HG03342 (cell line): ENCODE measurements around the gene EIF2D.
"Not testable (repeated sequence)": the region's sequence is repeated elsewhere in the genome, so short reads cannot be mapped to it uniquely, and the experiment has no call there.

Experiments used
- ATAC-seq: cut with Tn5 transposase; IDR thresholded peaks from one replicate; pipeline ENCODE4 v1.9.1; 2021; ENCODE audit warnings: mild to moderate bottlenecking, moderate library complexity; ENCODE audit not compliant: unreplicated experiment

Gene EIF2D

DNA sequence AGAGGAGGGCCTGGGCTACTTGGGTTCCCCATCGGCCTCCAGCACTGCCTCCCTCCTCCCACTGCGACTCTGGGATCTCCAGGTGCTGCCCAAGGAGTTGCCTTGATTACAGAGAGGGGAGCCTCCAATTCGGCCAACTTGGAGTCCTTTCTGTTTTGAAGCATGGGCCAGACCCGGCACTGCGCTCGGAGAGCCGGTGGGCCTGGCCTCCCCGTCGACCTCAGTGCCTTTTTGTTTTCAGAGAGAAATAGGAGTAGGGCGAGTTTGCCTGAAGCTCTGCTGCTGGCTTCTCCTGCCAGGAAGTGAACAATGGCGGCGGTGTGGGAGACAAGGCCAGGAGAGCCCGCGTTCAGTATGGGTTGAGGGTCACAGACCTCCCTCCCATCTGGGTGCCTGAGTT lies 24.4 kb downstream of the EIF2D start:
- no peak for ATAC-seq

DNA sequence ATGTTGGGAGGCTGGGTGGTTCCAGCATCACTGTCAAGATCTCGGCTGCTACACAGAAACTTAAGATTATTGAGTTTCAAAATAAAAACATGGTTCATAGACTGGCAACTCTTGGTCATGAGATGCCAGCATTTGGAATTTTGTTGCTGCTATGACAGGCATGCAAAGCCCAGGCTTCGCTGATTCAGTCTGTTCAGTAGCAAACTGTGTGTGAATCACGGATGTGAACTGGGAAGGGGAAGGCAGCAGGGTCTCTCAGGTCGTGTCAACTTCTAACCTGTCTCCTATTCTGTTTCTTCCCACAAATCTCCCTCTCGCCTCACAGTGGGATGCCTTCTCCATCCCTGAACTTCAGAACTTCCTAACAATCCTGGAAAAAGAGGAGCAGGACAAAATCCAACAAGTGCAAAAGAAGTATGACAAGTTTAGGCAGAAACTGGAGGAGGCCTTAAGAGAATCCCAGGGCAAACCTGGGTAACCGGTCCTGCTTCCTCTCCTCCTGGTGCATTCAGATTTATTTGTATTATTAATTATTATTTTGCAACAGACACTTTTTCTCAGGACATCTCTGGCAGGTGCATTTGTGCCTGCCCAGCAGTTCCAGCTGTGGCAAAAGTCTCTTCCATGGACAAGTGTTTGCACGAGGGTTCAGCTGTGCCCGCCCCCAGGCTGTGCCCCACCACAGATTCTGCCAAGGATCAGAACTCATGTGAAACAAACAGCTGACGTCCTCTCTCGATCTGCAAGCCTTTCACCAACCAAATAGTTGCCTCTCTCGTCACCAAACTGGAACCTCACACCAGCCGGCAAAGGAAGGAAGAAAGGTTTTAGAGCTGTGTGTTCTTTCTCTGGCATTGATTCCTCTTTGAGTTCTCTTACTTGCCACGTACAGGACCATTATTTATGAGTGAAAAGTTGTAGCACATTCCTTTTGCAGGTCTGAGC lies 25.5 kb downstream of the EIF2D start:
- no peak for ATAC-seq

DNA sequence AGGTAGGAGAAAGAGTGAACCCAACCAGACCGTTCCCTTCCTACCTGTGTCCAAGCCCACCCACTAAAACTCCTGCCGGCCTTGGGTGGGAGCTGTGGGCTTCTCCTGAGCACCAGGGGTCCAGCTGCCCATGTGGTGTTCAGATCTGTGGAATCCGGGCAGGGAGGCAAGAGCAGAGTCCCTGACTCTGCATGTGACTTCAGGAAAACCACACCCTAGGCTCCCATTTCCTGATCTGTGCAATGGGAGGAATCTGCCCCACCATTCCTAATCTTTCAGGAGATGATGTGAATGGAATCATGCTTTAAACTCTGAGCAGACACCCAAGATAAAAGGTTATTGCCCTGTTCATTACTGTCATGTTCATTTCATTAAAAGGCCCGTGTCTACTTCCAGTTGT lies 27.6 kb downstream of the EIF2D start:
- no peak for ATAC-seq

DNA sequence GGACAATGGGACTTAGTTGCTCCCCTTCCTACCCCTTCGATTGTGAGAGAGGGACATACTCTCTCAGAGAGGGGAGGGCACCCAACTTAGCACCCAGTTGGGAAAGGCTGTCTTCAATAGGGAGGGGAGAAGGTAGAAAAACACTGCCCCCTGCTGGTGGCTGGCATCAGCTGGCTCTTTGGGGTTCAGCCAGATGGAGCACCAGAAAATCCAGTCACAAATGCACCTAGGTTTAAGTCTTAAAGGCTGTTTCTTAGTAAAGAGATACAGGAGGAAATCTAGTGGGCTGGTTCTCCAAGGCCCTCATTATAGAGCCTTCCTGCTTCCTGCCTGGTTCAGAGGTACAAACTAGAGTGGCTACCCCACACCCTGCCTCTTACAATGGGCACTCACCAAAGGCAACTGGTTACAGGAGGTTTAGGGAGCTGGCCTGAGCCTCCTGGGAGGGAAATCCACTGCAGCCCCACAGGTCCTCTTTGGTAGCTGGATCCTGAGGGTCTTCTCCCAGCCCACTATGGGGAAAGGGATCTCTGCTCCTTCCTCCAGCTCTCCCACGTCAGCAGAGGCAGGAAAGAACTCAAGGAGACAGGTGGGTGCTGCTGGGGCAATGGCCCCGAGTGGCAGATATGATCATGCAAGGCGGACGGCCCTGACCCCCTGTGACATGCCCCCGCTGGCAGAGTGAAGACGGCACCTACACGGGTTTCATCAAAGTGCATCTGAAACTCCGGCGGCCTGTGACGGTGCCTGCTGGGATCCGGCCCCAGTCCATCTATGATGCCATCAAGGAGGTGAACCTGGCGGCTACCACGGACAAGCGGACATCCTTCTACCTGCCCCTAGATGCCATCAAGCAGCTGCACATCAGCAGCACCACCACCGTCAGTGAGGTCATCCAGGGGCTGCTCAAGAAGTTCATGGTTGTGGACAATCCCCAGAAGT lies 28.3 kb downstream of the EIF2D start:
- no peak for ATAC-seq

DNA sequence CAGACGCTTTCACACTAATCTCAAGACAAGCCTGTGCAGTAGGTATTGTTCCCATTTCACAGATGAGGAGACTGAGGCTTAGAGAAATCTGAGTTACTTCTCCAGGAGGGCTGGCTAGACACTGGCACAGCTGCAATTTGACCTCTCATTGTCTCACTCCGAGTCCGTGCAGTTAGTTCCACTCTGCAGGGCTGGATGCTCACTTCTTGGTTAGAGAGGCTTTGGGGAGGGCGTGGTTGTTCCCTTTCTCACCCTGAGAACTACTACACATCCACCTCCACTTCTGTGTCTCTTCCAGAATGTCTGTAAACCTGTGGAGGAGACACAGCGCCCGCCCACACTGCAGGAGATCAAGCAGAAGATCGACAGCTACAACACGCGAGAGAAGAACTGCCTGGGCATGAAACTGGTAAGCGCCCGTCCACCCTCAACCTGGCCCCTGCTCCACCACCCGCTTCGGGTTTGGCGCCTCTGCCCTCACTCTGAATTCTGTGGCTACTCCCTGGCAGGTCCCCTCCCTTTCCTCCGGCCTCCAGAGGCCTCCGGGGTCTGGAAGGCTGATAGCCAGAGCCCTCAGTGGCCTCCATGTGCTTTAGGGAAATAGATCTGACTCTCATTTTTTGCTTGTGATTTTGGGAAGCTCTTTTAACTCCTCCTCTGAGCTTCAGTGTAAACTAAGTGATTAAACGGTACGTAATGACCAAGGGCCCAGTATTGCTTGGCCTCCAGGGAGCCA lies 29.1 kb downstream of the EIF2D start:
- no peak for ATAC-seq

DNA sequence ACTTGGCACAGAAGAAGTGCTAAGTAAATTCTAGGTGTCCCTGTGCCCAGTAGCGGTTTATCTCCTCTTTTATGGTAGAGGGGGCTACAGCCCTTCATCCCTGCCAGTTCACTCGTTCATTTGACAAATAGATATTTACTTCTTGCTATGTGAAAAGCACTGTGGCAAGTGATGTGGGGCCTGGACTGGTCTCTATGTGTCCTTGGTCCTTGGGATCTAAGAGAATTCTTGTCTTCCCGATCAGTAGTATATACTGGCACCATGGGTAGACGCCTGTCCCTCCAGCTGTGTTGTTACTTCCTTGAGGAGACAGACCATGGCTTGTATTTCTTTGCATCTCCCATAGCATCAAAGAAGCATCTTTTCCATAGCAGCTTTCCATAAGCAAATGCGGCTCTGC lies 29.7 kb downstream of the EIF2D start:
- no peak for ATAC-seq

DNA sequence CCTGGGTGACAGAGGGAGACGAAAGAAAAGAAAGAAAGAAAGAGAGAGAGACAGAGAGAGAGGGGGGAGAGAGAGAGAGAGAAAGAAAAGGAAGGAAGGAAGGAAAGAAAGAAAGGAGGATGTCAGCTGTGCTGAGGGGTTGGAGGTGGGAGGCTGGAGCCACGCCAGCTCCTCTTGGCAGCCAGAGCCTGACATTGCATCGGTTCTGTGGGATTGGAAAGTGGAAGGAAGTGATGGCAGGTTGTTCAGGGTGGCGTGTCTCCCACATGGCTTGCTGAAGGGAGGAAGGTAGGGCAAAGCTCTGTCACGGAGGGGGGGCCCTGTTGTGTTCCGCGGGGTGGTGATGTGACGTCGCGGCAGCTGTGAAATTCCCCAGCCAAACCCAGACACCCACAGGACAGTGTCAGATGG lies 30.7 kb downstream of the EIF2D start:
- no peak for ATAC-seq

DNA sequence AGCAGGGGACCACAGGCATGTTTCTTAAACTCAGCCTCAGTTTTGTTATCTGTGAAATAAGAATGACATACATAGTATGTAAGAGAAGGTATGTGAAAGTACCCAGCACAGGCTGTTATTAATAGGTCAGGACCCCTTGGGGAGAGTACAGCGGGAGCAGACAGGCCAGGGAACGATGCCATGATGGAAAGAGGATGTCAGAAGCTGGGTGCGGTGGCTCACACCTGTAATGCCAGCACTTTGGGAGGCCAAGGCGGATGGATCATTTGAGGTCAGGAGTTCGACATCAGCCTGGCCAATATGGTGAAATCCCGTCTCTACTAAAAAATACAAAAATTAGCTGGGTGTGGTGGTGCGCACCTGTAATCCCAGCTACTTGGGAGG lies 31.2 kb downstream of the EIF2D start:
- ATAC-seq = not testable (repeated sequence)

DNA sequence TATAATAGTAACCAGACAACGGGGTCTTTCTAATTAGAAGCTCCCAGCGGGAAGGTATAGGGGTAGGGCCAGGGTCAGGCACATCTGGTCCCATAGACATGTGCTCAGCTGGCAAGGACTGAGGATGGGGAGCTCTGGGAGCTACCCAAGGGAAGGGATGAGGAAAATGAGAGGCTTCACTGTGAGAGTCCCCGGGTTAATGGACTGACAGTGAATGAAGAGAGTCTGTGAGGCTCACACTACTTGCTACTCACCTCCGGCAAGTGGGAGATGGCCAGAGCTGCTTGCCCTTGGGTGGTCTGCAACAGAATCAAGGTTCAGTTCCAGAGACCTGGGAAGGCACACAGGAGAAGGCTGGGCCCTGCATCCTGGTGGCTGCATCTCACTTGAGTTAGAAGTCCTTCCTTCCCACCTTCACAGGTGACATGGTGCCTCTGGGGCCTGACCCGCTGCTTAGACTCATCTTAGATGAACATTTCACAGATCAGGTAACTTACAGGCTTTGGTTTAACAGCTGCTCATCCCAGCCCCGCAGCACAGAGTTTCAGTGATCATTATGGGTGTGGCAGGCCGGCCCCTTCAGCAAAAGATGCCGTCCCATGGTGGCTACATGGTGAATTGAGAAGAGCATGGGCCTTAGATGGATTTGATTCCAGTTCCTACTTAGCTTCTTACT lies 31.7 kb downstream of the EIF2D start:
- ATAC-seq = no peak

DNA sequence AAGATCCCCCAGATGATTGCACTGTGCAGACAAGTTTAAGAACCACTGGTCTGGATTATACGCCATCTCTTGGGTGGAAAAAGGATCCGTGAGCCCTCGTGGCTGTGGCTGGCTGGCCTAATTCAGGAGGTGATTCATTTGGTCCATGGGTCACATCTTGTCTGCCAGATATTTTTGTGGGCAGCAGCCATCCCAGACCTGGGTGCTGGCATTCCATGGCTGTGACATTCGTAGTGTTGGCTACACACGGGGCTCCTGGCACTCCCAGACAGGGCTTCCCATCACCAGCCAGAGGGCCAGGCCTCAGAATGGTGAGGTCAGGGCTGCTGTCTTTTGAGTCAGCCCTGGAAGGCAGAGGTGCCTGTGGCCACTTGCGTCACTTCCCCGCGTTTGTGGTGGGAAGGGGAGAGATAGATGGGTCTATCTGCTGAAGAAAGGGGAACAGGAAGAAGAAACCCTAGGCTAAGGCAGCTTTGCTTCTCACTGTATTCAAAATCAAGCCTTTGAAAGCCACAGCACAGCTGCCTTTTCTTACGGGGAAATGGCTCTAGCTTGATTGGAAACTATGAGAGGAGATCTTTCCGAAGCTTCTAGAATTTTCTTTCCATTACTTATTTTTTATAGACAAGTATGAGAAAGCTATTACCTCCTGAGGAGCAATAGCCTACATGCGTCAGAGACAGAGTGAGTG lies 32.4 kb downstream of the EIF2D start:
- ATAC-seq = peak; percentile 85

DNA sequence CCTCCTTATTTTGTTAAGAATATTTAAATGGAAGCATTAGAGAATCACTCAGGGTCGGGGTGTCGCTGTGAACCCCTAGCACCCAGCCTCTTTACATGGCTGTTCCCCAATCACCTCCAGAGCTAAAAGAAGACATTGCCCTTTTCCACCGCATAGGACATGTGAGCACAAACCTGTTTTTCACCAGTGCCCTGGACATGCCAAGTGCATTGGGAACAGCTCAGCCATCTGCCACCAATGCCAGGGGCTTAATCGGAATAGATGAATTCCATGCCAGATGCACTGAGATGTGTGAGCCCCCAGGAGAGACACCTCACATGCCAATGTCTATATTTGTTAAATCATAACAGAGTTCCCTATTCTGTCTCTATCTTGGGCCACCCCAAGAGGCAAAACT lies 33.3 kb downstream of the EIF2D start:
- no peak for ATAC-seq

DNA sequence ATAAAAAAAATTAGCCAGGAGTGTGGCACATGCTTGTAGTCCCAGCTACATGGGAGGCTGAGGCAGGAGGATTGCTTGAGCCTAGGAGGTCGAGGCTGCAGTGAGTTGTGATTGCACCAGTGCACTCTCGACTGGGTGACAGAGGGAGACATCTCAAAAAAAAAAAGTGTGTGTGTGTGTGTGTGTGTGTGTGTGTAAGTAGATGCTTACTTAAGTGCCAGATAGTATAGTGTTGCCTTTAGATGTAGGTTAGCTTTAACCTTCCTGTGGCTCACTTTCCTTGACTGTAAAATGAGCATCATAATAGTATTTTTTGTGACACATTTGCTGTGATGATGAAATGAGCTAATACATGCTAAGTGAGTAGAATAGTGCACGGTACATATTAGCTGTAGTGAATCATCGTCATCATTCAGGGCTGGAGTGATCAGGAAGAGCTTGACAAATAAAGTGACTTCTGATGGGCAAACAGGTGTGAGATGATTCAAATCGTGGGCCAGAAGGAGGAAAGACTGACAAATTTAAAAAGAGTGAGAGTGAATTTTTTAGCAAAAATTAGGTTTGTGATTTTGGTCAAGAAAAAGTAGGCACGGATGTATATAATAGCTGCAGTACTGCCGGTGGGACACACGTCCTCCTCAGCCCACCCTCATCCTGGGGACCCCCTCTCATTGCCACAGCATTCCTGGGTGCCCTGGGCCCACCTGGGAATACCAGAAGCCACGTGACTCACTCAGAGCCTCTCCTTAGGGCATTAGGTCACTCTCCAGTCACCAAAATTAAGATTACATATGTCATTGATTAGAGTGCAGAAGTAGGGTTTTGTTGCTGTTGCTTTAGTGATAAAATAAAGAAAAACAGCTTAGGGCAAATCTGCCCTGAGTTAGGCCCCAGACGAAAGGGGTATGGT lies 33.9 kb downstream of the EIF2D start:
- ATAC-seq = no peak

DNA sequence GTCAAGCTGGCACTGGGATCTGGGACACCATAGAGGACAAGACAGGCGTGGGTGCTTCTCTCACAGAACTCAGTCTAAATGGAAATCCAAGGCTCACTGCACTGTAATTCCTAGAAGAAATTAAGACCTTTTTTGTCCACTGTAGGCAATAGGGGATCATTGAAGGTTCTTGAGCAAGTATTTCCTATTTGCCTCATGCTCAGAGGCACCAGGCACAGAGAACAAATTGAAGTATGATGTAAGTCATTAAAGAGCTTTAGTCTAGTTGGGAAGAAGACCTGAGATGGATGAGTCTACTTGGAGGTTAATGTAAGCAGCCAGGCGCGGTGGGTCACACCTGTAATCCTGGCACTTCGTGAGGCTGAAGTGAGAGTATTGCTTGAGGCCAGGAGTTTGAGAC lies 34.6 kb downstream of the EIF2D start:
- ATAC-seq = no peak

DNA sequence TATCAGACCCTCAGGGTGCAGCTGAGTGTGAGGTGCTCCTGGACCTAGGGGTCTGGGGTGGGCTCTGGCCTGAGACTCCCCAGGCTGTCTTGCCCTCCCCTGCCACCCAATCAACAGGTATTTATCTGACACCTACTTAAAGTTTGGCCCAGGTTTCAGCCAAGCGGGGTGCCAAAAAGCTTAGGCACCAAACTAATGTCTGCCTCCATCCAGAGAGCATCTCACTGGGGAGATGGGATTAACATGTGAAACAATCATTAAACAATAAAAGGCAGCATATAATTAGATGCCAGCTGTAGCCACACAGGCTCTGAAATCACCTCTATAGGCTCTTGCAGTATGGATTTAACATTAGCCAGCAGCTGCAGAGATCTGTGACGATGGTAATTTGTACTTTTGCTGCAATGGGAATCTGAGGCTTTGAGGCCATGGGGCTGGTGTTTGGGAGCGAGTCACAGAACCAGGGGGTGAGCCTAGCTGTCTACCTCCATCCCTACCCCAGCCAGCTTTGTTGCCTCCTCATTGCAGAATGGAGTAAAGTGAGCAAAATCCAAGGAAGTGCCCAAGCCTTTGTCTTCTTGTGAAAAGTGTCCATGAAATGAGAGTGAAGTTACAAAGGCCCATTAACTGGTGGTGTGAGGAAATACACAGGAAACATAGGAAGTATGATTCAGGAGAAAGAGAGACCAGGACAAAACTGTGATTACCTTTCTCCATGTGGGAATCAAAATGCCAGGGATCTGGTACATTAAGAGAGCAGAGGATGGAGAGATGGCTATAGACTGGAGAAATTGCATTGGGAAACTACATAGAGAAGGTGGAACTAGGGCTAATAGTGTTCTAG lies 36.1 kb downstream of the EIF2D start:
- ATAC-seq = no peak

DNA sequence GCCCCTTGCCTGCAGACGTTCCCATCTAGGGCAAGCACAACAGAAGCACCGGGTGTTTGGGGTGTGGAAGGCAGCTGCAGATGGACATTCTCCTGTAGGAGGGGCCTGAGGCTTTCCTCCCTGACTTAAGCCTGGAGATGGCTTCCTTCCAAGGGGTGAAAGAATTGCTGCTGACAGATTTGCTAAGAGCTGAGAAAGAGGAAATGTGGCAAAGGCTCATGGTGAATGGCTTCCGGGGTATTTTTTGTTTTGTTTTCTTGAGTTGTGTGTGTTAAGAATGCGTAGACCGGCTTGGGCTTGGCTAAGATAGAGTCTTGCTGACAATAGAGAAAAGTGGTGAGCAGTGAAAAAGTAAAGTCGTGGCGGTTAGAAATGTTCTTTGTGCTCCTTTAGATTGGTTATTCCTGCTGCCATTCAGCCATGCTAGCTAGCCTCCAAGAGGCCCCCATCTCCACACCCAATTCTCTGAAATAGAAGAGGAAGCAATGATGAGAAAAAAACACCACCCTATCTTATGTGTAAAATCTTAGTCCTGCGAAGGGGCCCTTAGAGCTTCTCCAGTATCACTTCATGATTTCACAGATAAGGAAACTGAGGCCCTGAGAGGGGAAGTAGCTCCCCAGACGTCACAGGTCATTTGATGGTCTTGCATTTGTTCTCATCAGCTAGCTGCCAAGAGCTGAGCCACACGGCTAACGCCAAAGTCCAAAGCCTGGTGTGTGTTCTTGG lies 36.9 kb downstream of the EIF2D start:
- no peak for ATAC-seq

DNA sequence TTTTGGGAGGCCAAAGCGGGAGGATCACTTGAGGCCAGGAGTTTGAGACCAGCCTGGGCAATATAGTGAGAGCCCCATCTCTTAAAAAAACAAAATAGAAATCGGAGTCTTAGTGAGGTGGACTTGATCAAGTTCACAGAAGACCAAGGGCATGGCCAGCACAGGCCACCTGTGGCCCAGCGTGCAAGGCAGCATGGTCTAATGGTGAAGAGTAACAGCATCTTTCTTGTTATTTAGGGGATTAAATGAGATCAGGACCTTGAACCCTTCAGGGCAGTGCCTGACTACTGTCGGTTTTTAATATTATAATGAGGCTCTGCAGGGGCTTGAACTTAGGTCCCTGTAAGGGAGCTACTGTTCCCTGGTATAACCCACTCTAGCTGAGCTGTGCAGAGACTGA lies 38.5 kb downstream of the EIF2D start:
- ATAC-seq = no peak

DNA sequence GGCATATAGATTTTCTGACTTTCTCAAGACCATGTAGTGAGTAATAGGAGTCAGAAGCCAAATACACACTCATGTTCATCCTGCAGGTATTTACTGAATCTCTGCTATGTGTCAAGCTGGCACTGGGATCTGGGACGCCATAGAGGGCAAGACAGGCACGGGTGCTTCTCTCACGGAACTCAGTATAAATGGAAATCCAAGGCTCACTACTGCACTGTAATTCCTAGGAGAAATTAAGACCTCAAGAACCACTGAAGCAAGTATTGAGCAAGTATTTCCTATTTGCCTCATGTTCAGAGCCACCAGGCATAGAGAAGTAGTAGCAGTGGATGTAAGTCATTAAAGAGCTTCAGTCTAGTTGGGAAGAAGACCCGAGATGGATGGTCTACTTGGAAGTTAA lies 38.9 kb downstream of the EIF2D start:
- no peak for ATAC-seq
